NCI-H1436 treated with DMSO at 0.1 percent for 48 hours (cell line): ENCODE data around the gene CREG1.
A peak's percentile ranks its signal among the peaks of the same experiment; 100 is the strongest.
"Not testable (repeated sequence)": the region's sequence is repeated elsewhere in the genome, so short reads cannot be mapped to it uniquely, and the experiment has no call there.

Experiments
- DNase-seq: peaks from one replicate; lab custom pipeline; 2025; lab: John Stamatoyannopoulos, UW

Gene CREG1

DNA sequence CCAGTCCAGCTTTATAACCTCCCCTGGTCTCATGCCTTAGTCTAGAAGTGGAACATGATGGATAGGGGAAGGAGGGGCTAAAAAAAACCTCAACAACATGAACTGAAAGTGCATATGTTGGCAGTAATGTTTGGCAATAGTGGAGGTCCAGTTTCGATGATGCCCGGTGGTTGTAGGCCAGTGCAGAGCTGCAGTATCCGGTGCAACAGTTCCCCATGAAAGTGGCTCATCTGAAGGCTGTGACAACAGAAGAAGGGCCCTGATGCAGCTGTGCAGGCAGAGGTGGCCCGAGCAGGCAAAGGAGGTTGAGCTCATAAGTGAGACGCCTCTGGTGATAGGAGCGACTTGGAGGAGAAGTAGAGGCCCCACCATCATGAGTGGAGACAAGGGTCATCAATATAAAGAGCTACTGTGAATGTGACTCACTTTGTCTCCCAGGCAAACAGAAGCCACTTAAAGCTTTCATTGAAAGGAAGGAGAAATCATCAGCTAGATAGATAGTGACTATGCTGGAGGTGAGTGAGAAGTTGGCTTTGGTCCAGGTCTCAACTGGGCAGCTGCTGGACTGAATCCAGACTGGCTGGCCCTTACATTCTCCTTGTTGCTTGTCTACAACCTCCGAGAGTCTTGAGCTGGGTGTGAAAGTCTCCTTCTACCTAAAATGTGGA is 10.2 kb upstream of the CREG1 start:
- peak; percentile 2 for DNase-seq

DNA sequence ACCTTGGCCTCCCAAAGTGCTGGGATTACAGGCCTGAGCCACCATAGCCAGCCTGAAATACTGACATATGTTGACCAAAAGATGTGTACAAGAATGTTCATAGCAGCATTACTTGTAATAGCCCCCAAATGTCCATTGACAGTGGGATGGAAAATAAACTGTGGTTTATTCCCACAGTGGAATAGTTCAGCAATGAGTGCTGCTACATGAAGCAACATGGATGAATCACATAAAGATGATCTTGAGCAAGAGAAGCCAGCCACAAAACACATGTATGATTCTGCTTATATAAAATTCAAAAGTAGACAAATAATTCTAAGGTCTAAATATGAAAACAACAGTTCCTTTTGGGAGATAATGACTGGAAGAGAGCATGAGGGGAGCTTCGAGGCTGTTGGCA is 9.1 kb upstream of the CREG1 start:
- no peak for DNase-seq

DNA sequence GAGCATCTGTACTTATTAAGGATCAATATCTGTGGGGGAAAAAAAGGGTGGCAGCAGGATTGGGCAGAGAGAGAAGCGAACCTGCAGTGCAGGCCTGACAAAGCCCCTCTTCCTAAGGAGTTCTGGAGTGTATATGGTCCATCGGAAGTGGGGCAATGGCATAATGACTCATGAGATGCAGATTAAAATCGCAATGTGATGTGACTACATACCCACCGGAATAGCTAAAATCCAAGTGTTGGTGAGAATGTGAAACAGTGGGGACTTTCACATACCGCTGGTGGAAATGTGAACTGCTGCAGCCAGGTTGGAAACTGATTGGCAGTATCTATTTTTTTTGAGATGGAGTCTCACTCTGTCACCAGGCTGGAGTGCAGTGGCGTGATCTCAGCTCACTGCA is 8.2 kb upstream of the CREG1 start:
- DNase-seq, result no peak

DNA sequence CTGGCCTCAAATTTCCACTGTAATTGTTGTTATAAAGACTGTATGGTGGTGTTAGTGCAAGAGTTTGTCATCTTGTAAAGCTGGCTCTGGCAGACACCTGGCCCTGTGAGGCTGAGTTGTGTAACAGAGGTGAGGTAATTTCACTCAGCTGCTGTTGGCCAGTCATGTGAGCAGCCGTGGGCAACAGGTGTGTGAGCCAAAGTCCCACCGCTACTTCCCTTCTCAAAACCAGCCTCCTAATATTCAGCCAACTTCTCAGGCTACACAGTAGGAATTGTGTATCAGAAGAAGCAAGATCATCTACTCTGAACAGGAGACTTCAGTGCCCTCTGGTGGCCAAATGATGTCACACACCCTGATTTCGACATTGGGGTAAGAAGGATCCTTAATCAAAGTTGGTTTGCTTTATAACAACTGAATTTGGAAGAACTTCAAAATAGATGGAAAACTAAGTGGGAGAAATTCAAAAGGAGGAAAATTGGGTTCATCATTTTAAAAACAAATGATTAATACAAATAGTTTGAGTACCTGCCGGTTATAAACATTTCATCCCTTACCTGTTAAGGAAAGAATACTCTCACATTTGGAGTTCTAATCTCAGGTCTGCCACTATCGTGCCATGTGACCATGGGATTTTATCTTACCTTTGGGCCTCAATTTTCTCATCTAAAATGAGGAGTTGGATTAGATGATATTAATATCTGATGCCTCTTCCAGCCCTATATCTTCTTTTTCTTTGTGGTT is 2.6 kb upstream of the CREG1 start:
- DNase-seq, result no peak

DNA sequence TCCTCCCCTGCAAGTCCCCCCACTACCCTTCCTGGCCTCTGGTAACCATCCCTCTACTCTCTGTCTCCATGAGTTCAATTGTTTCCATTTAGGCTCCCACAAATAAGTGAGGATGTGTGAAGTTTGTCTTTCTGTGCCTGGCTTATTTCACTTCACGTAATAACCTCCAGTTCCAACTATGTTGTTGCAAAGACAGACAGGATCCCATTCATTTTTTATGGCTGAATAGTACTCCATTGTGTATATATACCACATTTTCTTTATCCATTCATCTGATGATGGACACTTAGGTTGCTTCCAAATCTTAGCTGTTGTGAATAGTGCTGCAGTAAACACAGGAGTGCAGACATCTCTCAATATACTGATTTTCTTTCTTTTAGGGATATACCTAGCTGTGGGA is 1.5 kb upstream of the CREG1 start:
- not testable (repeated sequence) for DNase-seq

DNA sequence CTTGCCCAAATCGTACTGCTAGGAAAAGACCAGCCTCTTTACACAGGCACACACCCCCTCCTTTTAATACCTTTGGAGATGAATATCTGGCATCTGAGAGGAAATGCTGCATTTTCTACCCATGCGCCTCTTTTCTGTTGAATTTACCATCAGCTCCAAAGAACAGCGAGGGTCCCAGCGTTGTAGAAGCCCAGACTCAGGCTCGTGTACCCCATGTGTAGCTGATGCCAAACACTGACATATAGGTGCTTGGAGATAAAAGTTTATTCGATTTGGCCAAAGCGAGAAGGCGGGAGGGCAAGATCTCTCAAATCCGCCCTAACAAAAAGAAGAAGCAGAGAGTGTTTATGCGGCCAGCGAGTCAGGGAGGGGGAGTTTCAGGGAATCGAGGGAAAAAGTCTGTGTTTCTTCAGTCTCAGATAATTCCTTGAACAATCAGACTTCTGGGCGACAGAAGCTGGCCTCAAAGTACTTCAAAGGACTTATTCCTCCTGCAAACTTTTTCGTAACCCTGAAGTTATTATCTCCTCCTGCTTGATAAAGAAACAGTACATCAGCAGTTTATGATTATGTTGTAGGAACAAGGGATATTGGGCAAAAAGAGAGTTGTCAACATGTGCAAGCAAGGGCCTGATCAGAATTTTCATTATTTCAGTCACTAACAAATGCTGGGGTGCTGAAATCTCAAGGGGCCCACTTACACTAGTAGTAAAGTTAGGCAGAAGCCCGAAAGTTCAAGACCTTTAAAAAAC is 642 bp upstream of the CREG1 start:
- DNase-seq, result no peak

DNA sequence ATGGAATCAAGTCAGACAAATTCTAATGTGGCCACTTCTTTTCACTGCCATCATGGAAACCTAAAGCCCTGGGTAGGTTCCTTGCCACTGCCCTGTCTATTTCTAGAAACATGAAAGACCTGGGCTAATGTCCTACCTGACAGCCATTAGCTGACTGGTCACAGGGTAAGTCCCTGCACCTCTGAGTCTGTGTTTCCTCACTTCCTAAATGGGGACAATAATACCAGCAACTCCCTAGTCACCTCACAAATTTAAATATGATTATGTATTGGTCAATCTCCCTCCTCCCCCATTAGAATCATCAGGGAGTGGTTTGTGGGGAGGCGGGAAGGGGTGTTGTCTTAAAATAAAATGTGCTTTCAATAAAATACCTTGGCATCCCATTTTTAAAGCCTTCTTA is 2.2 kb downstream of the CREG1 start:
- no peak for DNase-seq

DNA sequence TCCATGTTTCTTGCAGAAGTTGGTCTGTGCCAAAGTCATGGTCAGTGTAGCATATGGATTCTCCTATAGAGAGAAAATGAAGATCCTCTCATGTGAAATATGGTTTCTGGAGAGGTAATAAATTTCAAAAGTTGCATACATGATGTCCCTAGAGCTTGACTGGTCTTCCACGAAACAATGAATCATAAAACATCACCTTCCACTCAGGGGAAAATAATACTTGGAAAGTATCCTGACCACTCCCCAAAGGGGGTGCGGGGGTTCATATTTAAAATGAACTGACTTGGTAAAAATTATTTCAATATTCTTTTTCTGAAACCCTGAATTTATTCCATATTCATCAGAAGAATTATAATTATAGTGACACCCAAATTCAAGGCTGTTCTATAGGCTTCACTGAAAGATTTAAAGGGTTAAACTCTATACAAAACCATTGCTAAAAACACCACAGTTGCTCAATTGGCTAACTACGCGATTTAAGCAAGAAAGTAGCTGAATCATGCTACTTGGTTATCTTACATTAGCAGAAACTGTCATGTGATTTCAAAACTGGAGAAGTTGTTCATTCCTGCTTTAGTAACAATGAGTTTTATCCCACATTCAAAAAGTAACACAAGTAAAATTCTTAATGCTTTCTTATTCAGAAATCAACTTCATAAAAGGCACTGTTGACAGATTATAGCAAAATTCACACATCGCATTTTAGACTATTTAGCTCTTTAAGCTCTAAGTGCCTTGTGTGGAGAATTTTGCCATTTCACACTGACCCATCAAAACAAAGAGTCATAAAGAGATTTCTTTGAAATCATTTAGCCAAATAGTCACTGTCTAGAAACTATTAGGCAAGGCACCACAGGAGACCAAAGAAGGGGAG is 5.3 kb downstream of the CREG1 start:
- no peak for DNase-seq

DNA sequence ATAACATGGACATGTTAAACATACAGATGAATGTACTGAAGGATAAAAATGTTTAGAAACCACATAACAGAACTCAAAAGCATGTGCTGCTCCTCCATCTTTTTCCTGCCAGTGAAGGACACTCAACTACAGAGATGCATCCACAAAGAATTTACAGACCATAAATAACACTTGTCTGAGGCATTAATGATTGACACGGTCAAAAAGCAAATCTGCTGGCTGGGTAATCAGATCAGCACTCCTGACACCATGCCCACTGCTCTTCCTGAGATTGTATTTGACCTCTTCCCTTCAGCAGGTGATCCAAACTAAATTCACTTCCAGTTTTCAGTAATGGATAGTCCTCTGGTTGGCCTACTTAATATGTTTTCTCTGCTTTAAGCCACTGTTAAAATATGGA is 6.6 kb downstream of the CREG1 start:
- no peak for DNase-seq

DNA sequence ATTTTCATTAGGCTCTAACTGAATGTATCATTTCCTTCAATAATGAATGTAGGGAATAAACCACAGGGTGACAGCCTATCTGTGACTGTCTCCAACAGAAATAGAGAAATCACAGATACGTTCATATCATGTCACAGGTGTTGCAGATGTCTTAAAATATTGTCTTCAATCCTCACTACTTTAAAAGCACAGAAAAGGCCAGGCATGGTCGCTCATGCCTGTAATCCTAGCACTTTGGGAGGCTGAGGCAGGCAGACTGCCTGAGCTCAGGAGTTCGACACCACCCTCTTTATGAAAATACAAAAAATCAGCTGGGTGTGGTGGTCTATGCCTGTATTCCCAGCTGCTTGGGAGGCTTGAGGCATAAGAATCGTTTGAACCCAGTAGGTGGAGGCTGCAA is 8.2 kb downstream of the CREG1 start:
- no peak for DNase-seq

DNA sequence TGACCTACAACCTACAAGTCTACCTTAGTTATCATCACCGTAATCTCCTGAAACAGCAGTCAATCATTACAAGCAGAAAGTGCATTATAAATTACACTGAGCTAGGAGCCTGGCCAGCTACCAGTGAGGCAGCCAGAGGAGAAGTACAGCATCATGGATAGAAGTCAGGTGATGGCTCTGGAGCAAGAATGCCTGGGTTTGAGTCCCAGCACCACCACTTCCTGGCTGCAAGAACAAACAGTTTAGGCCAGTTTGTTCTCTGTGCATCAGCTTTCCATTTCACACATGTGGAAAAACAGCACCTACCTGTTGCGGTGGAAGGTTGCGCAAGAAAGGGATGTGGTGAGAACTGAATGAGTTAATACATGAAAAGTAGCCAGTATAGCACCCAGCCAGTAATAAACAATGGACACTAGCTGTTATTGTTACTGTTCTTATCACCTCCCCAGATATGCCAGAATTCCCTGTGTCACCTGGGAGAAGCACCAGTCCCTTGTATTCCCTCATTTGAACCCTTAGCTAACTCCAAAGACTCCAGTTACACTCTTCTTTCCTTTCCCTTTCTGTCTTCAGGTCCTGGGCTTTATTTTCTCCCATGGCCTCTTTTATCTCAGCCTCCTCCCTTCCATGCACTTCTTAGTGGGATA is 9.0 kb downstream of the CREG1 start:
- no peak for DNase-seq

DNA sequence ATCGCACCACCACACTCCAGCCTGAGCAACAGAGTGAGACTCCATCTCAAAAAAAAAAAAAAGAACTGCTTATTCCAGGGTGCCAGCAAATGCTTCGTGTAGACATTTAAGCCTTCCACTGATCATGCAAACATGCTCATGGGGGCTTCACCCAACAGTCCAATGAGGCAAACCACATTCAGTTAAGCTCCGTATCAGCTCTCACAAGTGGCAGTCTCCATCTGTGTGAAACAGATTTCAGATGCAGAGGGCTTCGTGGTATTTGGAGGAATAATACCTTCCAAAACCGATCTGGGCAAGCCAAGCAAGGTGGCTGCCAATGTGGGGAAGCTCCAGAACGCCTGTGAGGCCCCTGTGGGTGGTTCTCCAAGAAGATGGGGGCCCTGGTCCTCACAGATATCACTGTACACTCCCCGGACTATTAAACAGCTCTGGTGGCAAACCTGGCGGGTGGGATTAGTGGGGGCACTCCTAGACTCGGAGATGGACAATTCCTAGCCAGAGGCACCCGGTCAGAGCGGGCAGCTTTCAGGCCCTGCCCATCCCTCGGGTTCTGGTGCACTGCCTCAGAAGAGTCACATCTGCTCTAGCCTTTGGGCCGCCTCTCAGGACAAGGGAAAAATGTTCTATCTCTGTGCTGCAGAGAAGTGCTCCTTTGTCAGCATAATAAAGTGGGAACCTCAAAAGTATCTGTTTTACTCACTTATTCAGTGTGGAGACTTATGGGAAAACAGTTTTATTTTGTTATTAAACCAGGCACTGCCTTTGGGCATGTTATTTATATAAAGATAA is 10.2 kb downstream of the CREG1 start:
- no peak for DNase-seq

DNA sequence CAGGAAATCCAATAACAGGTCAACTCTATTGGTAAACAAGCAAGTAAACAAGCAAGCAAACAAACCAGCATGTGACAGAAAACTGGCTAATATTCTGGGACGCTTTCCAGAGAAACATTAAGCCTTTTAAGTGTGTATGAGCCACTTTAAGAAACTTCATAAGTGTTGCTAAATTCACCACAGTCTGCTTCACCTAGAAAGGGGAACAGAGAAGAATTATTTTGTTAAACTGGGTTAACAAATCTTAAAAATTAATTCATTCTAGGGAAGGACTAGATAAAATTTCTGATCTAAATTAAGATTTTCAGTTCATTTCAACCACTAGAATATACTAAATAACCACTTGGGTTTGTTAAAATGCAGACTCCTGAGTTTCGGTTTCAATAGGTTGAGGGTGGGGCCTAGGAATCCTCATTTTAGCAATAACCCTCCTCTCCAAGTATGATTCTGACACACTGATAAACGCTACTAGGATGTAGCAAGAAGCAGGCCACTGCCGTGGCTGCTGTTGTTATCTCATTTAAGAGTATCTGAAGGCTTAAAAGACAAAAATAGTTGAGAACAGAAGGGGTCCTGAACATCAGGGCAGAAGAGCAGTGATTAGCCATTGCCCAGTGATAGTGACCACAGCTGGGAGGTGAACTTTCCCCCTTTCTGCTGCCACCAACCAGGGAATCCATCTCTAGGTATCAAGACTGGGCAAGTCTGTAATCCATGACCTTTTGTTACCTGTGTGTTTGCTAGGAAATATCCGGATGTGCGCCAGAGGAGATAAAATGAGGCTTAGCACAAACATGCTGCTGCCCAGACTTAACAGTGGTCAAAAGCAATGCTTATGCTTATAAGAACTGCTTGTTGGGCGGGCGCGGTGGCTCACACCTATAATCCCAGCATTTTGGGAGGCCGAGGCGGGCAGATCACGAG is 11.2 kb downstream of the CREG1 start:
- DNase-seq, result no peak

DNA sequence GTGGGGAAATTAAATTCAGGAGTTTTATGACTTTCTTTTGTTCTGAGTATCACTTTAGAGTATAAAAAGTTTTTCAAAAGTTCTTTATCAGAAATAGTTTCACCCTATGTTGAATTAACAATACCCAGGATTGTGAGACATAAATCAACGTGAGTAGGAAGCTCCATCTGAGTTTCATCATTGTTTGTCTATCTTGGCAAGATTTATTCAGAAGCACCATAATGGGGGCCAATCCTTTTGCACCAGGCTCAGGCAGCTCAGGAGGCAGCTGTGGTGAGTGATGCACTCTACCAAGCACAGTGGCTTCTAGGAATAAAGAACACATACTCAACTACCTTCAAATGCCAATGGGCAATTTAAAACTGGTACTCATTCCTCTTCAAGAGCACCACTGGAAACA is 12.0 kb downstream of the CREG1 start:
- no peak for DNase-seq

DNA sequence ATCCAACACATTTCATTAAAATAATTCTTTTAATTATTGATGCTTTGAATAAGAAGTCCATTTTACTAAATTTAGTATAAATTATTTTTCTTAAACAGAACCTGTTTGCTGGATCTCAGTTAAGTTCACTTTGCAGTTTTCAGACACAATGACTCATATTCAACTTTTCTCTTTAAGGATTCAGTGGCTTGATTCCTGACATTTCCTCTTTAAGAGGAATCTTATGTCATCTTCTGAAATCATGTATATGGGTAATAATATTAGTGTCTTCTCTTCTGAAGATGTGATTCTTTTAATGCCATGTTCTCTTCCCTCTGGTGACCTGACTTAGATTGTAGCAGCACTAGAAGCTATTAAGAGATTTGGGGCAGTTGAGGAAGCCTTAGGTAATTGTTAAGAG is 12.6 kb downstream of the CREG1 start:
- no peak for DNase-seq

DNA sequence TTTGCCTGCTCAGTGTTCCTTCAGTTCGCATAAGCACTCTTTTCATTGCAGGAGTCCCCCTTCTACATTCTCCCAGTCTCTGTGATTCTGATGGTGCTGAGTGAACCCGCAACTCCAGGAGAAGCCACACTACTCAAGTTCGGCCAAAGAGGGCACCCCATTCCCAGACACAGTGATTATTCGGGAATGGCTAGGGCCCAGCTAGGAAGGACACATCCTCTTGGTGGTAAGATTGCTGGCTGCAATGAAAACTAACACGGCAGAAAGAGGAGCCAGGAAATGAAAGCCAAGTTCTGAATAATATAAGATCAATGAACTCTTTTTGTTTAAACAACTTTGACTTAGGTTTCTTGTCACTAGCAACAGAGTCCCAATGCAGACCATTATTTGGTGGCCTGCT is 14.9 kb downstream of the CREG1 start:
- no peak for DNase-seq

DNA sequence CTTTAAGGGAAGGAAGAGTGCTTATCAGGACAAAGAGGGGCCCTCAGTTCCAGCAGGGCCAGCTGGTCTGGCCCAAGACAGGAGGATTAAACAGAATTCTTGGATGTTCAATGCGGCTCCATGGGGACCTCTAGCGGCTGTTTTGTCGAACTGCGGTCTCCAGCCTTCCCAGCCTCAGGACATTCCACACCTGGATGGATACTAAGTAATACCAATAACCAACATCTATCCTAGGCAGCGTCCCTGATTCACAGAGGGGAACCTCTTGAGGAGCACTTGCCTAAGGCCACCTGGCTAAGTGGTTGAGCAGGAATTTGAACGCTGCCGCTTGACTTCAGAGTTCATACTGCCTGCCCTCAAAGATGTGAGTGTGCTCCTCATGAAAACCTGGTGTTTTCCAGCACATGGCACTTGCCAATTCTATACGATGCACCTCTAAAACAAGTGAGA is 19.7 kb downstream of the CREG1 start:
- no peak for DNase-seq

DNA sequence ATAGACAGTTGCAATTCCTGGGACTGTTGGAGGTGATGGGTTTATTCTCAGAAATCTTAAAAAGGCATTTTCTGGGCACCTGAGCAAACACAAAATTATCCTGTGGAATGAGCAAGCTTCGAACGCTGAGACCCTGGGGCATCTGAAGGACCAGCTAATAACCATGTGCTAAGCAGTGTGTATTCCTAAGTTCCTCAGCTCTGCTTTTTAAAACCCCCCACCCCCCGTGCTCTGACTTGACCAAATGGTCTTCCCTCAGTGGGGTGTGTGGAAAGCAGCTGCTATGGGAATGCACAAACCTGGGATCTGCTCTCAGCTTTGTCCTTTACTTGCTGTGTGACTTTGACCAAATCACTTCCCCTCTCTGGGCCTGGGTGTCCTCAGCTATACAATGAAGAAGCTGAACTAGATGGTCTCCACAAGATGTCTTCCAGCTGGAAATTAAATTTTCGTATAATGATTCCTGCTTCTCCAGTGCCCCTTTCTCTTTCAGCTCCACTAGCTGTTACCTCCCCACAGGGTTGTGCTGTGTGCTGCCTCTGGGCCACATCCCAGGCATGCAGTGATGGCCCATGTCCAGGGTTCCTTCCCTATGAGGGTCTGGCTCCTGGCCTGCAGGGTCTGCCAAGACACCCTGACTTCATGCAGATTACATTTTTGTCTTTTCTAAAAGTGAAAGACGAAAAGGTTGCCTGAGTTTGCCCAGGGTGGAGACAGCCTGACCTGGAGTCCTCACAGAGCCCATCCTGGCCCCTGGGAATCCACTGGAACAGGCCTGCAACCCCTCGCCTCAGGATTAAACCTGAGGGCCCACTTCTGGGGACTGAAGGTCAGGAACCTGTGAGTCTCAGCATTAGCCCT is 20.4 kb downstream of the CREG1 start:
- DNase-seq, result no peak

DNA sequence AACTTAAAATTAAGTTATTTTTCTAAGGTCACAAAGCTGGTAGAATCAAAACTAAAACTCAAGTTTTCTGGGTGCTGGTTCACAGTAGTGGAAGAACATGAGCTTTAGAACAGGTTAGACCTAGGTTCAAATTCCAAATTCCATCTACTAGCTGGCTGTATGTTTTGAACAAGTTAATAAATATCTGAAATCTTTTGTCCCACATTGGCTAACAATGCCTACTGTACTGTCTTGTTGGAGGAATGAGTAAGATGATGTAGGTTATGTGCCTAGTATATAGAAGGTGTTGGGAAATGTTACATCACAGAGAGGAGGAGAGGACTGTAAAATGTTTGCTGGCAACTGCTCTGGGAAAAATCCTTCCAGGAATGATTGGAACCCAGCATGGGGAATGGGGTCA is 21.2 kb downstream of the CREG1 start:
- DNase-seq, result no peak
